ACC112 (cell line): ENCODE measurements around the gene SKIC8.

Experiments used
- H2AFZ ChIP-seq: fragments of 200-600 bp; sonication (generic); one replicate; pipeline ENCODE4 v1.6.0; 2017; ENCODE audit warnings: antibody characterized with exemption, low read length; ENCODE audit not compliant: unreplicated experiment
- H3K27ac ChIP-seq: fragments of 200-600 bp; sonication (generic); 2 replicates; pipeline ENCODE4 v1.5.1; 2014; ENCODE audit warnings: low read depth, mild to moderate bottlenecking, antibody characterized with exemption, low read length, moderate library complexity
- H3K27me3 ChIP-seq: fragments of 200-600 bp; sonication (generic); 2 replicates; pipeline ENCODE4 v1.6.1; 2014; ENCODE audit warnings: mild to moderate bottlenecking, antibody characterized with exemption, low read length, moderate library complexity, mixed read lengths; ENCODE audit not compliant: insufficient read depth
- H3K36me3 ChIP-seq: fragments of 200-600 bp; sonication (generic); 2 replicates; pipeline ENCODE4 v1.6.1; 2016; ENCODE audit warnings: mild to moderate bottlenecking, antibody characterized with exemption, low read length, moderate library complexity, mixed read lengths; ENCODE audit not compliant: insufficient read depth
- H3K4me1 ChIP-seq: fragments of 200-600 bp; sonication (generic); one replicate; pipeline ENCODE4 v1.6.1; 2016; ENCODE audit warnings: low read length, mixed read lengths; ENCODE audit not compliant: insufficient read depth, unreplicated experiment, control insufficient read depth
- H3K4me3 ChIP-seq: fragments of 200-600 bp; sonication (generic); 2 replicates; pipeline ENCODE4 v1.5.1; 2014; ENCODE audit warnings: mild to moderate bottlenecking, low read depth, low read length
- H3K79me2 ChIP-seq: fragments of 200-600 bp; sonication (generic); one replicate; pipeline ENCODE4 v1.6.0; 2016; ENCODE audit warnings: low read length; ENCODE audit not compliant: control insufficient read depth, unreplicated experiment, insufficient read depth

Gene SKIC8

DNA sequence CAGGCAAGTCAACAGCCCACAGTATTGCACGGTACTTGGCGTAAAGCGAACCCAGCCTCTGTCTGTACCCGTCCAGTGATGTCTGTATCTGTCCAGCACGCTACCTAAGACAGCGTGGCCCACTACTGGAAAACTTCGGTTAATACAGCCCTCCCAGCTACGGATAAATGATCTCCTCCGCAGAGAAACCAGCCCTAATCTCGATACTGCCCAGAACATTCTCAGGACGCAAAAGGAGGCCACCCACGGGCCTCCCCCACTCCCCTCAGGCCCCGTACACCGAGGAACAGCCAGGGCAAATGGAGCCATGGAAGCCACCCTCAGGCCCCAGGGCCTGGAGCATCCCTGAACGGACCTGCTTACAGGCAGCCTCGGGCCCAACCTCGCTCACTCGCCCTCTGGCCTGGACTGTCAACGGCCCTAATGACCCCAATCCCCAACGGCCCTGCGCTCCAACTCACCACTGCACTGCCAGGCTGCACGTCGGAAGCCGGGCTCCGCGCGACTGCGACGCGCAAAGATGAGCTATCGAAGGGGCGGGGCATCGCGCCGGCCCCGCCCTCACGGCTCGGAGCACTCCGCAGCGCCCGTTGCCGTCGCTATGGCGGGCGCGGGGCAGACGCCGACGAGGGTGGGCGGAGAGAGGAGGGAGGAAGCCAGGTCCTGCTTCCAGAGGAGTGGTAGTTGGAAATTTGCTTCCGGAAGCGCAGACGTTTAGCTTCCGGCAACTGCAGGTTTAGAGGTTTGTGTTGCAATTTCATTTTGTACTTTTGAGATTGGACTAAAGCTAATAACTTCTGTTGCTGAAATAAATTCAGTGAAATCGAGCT lies at the start of gene SKIC8:
TSS of gene SKIC8 (minus strand) at position 509 of the 830 bp plus-strand sequence. CDS start 3,923 bp downstream, outside the sequence.
- Histone ChIP-seq H3K27ac (peak within 1 kb of the TSS; percentile 28), H3K4me1 (peaks cover 26% of the 10 kb centered on the region), H3K4me3 (peak within 1 kb of the TSS; percentile 88), H3K79me2 (peaks cover 28% of the 10 kb centered on the region), H3K36me3 (no peaks in the 10 kb centered on the region), H2AFZ (peak within 1 kb of the TSS; percentile 73), H3K27me3 (no peaks in the 10 kb centered on the region)

DNA sequence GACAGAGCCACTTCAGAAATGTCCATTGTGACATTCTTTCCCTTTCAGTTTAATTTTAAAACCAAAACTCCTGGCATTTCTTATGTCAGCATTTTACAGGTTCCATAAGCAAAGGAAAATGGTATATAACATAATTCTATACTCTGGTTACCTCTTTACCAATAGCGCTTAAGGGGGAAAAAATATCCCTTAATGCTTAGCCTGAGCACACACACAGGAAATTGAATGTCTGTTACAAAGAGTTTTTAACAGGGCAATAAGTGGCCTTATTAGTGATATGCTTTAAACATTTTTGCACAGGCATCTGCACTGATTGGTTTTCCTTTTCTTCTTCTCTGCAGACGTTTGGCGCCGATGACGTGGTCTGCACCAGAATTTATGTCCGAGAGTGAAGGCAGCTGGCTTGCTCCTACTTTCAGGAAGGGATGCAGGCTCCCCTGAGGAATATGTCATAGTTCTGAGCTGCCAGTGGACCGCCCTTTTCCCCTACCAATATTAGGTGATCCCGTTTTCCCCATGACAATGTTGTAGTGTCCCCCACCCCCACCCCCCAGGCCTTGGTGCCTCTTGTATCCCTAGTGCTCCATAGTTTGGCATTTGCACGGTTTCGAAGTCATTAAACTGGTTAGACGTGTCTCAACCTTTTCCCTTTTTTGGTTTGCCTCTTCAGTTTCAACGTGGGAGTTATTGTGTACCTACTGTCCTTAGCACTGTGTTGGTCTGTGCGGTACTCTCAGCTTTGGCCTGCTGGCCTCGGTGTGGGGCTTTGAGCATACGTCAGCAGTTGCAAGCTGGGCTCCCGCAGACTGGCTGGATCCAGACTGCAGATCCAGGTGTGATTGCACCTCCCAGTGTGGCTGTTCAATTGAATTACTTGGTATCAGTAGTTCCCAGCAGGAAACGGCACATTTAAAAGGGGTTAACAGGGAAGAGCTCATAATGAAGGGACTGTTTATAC lies 48.5 kb upstream of the SKIC8 start:
- H3K4me1 ChIP-seq: no peaks in the 10 kb centered on the region
- H3K27ac ChIP-seq: no peak overlapping the region
- H2AFZ ChIP-seq: no peak overlapping the region
- no peaks in the 10 kb centered on the region for H3K36me3 ChIP-seq
- no peak overlapping the region for H3K4me3 ChIP-seq
- peaks cover 56% of the 10 kb centered on the region for H3K27me3 ChIP-seq
- no peaks in the 10 kb centered on the region for H3K79me2 ChIP-seq

GRCh38 chr15:78345396-78346125 lies 46.2 kb upstream of the SKIC8 start:
- Histone ChIP-seq H3K4me1 (no peaks in the 10 kb centered on the region), H3K27me3 (peaks cover 79% of the 10 kb centered on the region), H3K27ac (no peak overlapping the region), H3K36me3 (no peaks in the 10 kb centered on the region), H3K4me3 (no peak overlapping the region), H2AFZ (no peak overlapping the region), H3K79me2 (no peaks in the 10 kb centered on the region)

DNA sequence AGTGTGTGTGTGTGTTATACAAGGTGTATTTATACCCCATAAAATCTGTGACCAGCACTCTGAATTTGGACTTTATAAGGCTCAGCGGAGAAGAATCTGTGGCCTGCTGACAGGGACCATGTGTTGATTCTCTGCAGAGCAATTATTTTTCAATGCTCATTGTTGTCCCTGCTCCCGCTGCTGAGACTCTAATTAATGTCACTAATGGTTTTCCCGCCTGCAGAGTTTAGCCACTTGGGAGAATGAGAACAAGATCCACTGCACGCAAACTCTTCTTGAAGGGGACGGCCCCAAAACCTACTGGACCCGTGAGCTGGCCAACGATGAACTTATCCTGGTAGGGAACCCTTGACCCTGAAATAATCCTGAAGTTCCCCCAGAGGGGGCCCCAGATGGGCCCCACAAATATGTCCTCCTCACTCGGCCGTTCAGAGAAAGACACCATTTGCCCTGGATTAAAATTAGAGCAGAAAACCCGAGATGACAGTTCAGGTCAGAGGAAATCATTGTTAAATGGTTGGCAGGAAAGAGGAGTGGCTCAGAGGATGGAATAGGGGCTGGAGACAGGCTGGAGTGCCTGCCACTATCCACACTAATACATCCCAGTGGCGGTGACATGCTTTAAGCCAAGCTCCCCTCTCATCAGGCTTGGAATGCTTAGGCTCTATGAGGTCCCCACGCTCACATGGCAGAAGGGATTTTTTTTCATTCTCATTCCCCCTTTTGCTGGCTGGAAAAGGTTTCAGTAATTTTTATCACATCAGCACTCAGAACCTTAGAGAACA lies 44.1 kb upstream of the SKIC8 start:
- H3K36me3 ChIP-seq: no peaks in the 10 kb centered on the region
- no peak overlapping the region for H3K27ac ChIP-seq
- H3K79me2 ChIP-seq: no peaks in the 10 kb centered on the region
- H2AFZ ChIP-seq: no peak overlapping the region
- no peak overlapping the region for H3K4me3 ChIP-seq
- H3K4me1 ChIP-seq: no peaks in the 10 kb centered on the region
- peaks cover 94% of the 10 kb centered on the region for H3K27me3 ChIP-seq

- no peak overlapping the region for H3K4me3 ChIP-seq
- H3K27me3 ChIP-seq: peaks cover 90% of the 10 kb centered on the region
These were observed 42.6 kb upstream of the SKIC8 start for GRCh38 chr15:78342021-78342420.

GRCh38 chr15:78341057-78341987 lies 41.9 kb upstream of the SKIC8 start:
- Histone ChIP-seq H3K27me3 (peaks cover 87% of the 10 kb centered on the region), H3K4me3 (no peak overlapping the region)

More at GRCh38 chr15:78342021-78342420, 42.6 kb upstream of the SKIC8 start:
- Histone ChIP-seq H3K36me3 (no peaks in the 10 kb centered on the region), H3K27ac (no peak overlapping the region), H3K4me1 (no peaks in the 10 kb centered on the region), H2AFZ (no peak overlapping the region), H3K79me2 (no peaks in the 10 kb centered on the region)

GRCh38 chr15:78340231-78341056 lies 41.0 kb upstream of the SKIC8 start, which contains the start of gene CRABP1:
CRABP1 (plus strand) TSS chr15:78340353; CDS start chr15:78340429, 76 bp downstream.
- no peak within 1 kb of the TSS for H3K4me3 ChIP-seq
- no peak within 1 kb of the TSS for H2AFZ ChIP-seq
- H3K79me2 ChIP-seq: no peaks in the 10 kb centered on the region
- peaks cover 87% of the 10 kb centered on the region for H3K27me3 ChIP-seq
- no peak within 1 kb of the TSS for H3K27ac ChIP-seq
- H3K36me3 ChIP-seq: no peaks in the 10 kb centered on the region
- H3K4me1 ChIP-seq: no peaks in the 10 kb centered on the region

More at GRCh38 chr15:78341057-78341987, 41.9 kb upstream of the SKIC8 start:
- Histone ChIP-seq H3K79me2 (no peaks in the 10 kb centered on the region), H3K4me1 (no peaks in the 10 kb centered on the region), H3K36me3 (no peaks in the 10 kb centered on the region), H2AFZ (no peak overlapping the region), H3K27ac (no peak overlapping the region)

DNA sequence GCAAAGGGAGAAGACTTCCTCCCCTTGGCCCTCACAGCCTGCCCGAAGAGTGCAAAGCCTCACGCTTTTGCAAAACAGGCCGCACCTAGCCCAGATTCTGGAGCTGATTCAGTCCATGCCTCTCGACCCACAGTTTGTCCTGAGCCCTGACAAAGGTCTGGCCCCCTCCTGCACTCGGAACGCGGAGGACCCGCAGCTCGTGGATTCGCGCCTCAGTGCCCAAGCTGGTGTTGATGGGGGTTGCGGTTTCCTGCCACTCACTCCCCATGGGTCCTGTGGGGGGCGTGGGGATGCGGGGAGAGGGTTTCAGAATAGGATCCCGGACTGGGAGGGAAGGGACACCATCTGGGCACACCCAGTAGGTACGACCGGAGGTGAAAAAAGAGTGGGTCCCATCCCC lies 40.1 kb upstream of the SKIC8 start:
- H2AFZ ChIP-seq: no peak overlapping the region
- H3K27me3 ChIP-seq: peaks cover 87% of the 10 kb centered on the region
- no peak overlapping the region for H3K27ac ChIP-seq
- no peaks in the 10 kb centered on the region for H3K79me2 ChIP-seq
- H3K36me3 ChIP-seq: no peaks in the 10 kb centered on the region
- H3K4me3 ChIP-seq: no peak overlapping the region
- H3K4me1 ChIP-seq: no peaks in the 10 kb centered on the region
